AG09319 (cell line): Measurements from ENCODE around the gene CD300LD.

Experiments used
- DNase-seq: peaks from one replicate; pipeline ENCODE4 v3.0.0-alpha.2; 2010; ENCODE audit warnings: low read depth; ENCODE audit errors: extremely low read depth
- CTCF ChIP-seq: IDR thresholded peaks from 2 replicates; pipeline ENCODE4 v1.5.1; 2011; ENCODE audit warnings: low read depth, mild to moderate bottlenecking, inconsistent platforms, low read length, moderate library complexity

CD300LD gene

GRCh38 chr17:74549343-74549742 lies 42.7 kb downstream of the CD300LD start:
- DNase-seq: no peak
- no peak for TF ChIP-seq CTCF

DNA sequence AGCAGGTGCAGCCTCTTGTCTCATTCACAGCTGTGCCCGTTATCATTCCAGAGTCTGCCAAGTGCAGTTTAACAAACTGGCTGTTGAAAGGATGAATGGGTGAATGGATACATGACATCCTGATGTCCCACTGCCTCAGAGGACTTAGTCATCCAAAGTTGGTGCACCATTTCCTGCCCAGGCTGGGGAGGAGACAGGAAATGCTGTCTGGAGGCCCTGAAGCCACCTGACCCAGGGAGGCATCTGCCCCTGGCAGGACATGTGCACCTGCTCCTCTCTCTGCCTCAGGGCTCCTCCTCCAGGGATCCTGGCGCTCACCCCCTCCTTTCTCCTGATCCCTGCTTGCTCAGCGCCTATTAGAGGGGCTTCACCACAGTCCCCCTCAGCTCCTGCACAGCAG lies 44.3 kb downstream of the CD300LD start:
- TF ChIP-seq CTCF: no peak
- DNase-seq: no peak

DNA sequence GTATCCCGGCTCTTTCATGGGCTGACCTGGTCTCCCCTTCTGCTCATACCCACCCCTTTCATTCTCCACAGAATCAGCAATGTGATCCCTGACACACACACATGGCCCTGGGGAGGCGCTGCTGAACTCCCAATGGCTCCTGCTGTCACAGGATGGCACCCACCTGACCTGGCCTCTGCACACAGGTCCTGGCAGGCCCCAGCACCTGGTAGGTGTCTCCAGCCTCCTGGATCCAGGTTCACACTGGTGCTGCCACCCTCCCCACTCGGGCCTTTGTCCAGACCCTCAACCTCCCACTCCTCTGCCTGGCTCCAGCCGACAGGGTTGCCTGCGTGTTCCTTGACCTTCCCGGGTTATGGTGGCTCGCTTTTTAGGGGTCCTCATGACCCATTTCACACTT lies 44.8 kb downstream of the CD300LD start:
- DNase-seq: no peak
- TF ChIP-seq CTCF: no peak

- DNase-seq: no peak
- no peak for TF ChIP-seq CTCF
These were observed 45.5 kb downstream of the CD300LD start for GRCh38 chr17:74546586-74546985.

DNA sequence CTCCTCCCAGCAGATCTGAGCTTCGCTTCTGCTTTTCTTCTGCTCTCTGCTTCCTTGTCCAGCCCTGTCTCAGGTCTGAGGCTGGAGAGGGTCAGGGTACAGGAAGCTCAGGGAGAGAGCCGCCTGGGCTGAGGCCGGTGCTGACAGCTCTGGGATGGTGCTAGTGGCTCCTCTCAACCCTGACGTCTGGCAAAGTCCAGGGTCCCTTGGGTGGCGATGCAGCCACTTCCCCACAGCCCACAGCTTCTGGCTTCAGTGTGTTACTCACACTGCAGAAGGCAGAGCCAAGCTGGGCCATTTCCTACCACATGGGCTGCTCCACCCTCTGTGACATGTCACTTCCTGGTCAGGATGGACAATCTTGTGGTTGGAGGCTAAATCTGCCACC lies 46.2 kb downstream of the CD300LD start, which contains the start of gene CD300C:
Gene CD300C (minus strand): TSS at position 273 of the 388 bp plus-strand sequence. CDS start 333 bp downstream, outside the sequence.
- no peak for TF ChIP-seq CTCF
- DNase-seq: no peak

DNA sequence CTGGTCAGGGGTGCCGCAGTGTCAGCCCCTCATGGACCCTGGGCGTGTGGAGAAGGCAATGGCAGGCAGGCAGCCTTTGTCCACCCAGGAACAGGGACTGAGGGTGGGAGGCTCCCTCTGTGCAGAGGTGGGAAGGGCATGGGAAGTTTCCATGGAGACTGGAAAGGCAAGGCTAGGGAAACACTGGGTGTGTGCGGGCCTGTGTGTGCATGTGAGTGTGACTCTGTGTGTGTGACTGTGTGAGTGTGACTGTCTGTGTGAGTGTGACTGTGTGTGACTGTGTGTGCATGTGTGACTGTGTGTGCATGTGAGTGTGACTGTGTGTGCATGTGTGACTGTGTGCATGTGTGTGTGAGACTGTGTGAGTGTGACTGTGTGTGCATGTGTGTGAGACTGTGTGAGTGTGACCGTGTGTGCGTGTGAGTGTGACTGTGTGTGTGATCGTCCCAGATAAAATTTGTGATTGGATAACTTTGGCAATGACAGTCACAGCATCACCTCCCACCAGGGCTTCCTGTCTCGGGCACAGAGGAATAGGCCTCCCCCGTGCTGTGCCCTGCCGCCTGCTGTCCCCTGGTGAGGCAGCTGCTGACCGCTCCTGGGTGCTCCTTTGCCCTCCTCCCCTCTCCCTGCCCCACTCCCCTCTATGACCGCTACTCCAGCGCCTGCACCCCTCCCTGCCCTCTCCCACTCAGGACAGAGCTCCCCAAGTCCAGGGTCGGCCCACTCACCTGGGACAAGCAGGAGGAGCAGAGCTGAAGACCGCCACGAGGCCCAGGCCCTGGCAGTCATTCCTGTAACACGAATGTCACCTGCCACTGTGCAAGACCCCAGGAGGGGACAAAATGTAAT lies 46.9 kb downstream of the CD300LD start:
- TF ChIP-seq CTCF: no peak
- DNase-seq: no peak

GRCh38 chr17:74543891-74544760 lies 48.0 kb downstream of the CD300LD start:
- no peak for DNase-seq
- TF ChIP-seq CTCF: no peak
